Endothelial cell of umbilical vein (primary cell): ENCODE results near the gene GNPAT. TPM values are rescaled to one million over a fixed set of nuclear protein-coding genes. Genes with fewer than 3 reads are reported as not detected.

Experiments
- BruUV-seq: library from RNA; stranded (reverse); fragments of 400-500 nt; replicated peaks from 2 replicates; lab custom pipeline; 2021; lab: Mats Ljungman, UMichigan
- CTCF ChIA-PET: fragments of 300-600, 350-600 bp; sonication (Branson Sonifier 250); formaldehyde crosslinking; loops from one replicate; lab custom pipeline; 2021; ENCODE audit warnings: antibody characterized with exemption, inconsistent platforms; lab: Charles Lee
- POLR2A ChIA-PET: fragments of 300-600, 350-600 bp; sonication (Branson Sonifier 250); formaldehyde crosslinking; loops from one replicate; lab custom pipeline; 2021; ENCODE audit warnings: antibody characterized with exemption, inconsistent platforms; lab: Charles Lee
- DNase-seq: peaks from one replicate; pipeline ENCODE4 v3.0.0-alpha.2; 2011; ENCODE audit warnings: low read depth, low spot score
- FAIRE-seq: peaks from 2 replicates; lab custom pipeline; 2011; peaks lifted over from hg19 to GRCh38; lab: Jason Lieb, UNC
- H2AFZ ChIP-seq: 2 replicates; pipeline ENCODE4 v1.6.0; 2012; ENCODE audit warnings: low read depth, low read length, control low read depth, inconsistent platforms
- H3K27ac ChIP-seq: 2 replicates; pipeline ENCODE4 v1.5.1; 2011; ENCODE audit warnings: low read depth, mild to moderate bottlenecking, control low read depth, low read length, moderate library complexity; ENCODE audit not compliant: insufficient read depth
- H3K27me3 ChIP-seq, 2 experiments: 2 replicates each; pipeline versions ENCODE4 v1.6.0 to v1.6.1; 2011; ENCODE audit warnings: low read length in 2 of 2, mixed read lengths in 1 of 2; ENCODE audit not compliant: control insufficient read depth in 2 of 2, insufficient read depth in 2 of 2
- H3K36me3 ChIP-seq, 2 experiments: 2 replicates in 1 of 2; 3 replicates in 1 of 2; pipeline ENCODE4 v1.5.1; 2011; ENCODE audit warnings: low read length in 2 of 2, mild to moderate bottlenecking in 1 of 2, moderate library complexity in 1 of 2; ENCODE audit not compliant: control insufficient read depth in 2 of 2, insufficient read depth in 2 of 2; ENCODE audit errors: extremely low read depth in 1 of 2
- H3K4me1 ChIP-seq: 3 replicates; pipeline ENCODE4 v1.5.1; 2011; ENCODE audit warnings: mild to moderate bottlenecking, low read length; ENCODE audit not compliant: control insufficient read depth, insufficient read depth; ENCODE audit errors: extremely low read depth
- H3K4me2 ChIP-seq: 2 replicates; pipeline ENCODE4 v1.6.1; 2011; ENCODE audit warnings: low read length, control low read depth, mixed read lengths; ENCODE audit not compliant: insufficient read depth
- H3K4me3 ChIP-seq, 3 experiments: fragments of 200-600 bp in 1 of 3; sonication (generic), shearing (Covaris generic) in 1 of 3; replicated peaks in 1 of 3; 2 replicates each; pipeline ENCODE4 v1.5.1; 2011 to 2016; ENCODE audit warnings: control low read depth in 3 of 3, low read length in 3 of 3, mild to moderate bottlenecking in 2 of 3, inconsistent platforms in 1 of 3, low read depth in 1 of 3, moderate library complexity in 1 of 3; ENCODE audit not compliant: insufficient read depth in 1 of 3
- H3K79me2 ChIP-seq: 2 replicates; pipeline ENCODE4 v1.6.0; 2012; ENCODE audit warnings: low read length, inconsistent platforms; ENCODE audit not compliant: control insufficient read depth, insufficient read depth
- H3K9ac ChIP-seq: replicated peaks from 2 replicates; pipeline ENCODE3; 2011; ENCODE audit warnings: low read length, control low read depth; ENCODE audit not compliant: insufficient read depth; ENCODE audit errors: extremely low read depth
- H3K9me1 ChIP-seq: replicated peaks from 3 replicates; pipeline ENCODE4 v1.6.0; 2011; ENCODE audit warnings: mild to moderate bottlenecking, low read length; ENCODE audit not compliant: control insufficient read depth, insufficient read depth; ENCODE audit errors: extremely low read depth
- H3K9me3 ChIP-seq: replicated peaks from 2 replicates; pipeline ENCODE4 v1.5.1; 2012; ENCODE audit warnings: low read length, inconsistent platforms; ENCODE audit not compliant: control insufficient read depth, insufficient read depth
- H4K20me1 ChIP-seq: replicated peaks from 2 replicates; pipeline ENCODE3; 2011; ENCODE audit warnings: mild to moderate bottlenecking, low read length; ENCODE audit not compliant: control insufficient read depth, insufficient read depth; ENCODE audit errors: extremely low read depth
- CTCF ChIP-seq, 2 donors: IDR thresholded peaks; 1 replicate in 1 of 2; 2 replicates in 1 of 2; pipeline ENCODE4 v1.5.1; 2011; ENCODE audit warnings: low read length in 2 of 2, mild to moderate bottlenecking in 2 of 2, moderate library complexity in 2 of 2, control low read depth in 1 of 2, inconsistent platforms in 1 of 2, low read depth in 1 of 2; ENCODE audit not compliant: insufficient read depth in 1 of 2; ENCODE audit errors: extremely low read depth in 1 of 2
- EZH2 ChIP-seq: IDR thresholded peaks from 2 replicates; pipeline ENCODE4 v1.6.1; 2012; ENCODE audit warnings: borderline replicate concordance, low read depth, mild to moderate bottlenecking, moderate library complexity, low read length, inconsistent platforms; ENCODE audit not compliant: severe bottlenecking
- FOS ChIP-seq: IDR thresholded peaks from 2 replicates; pipeline ENCODE4 v1.6.1; 2011; ENCODE audit warnings: mild to moderate bottlenecking, low read length, moderate library complexity, borderline replicate concordance; ENCODE audit not compliant: insufficient read depth
- GATA2 ChIP-seq: IDR thresholded peaks from 2 replicates; pipeline ENCODE4 v1.7.0; 2011; ENCODE audit warnings: low read depth, mild to moderate bottlenecking, moderate library complexity, mixed read lengths, low read length; ENCODE audit not compliant: insufficient read length, insufficient read depth
- JUN ChIP-seq: IDR thresholded peaks from 2 replicates; pipeline ENCODE4 v1.6.1; 2011; ENCODE audit warnings: borderline replicate concordance, low read depth; ENCODE audit not compliant: insufficient read length, insufficient read depth
- MAX ChIP-seq: IDR thresholded peaks from 2 replicates; pipeline ENCODE4 v1.6.1; 2011; ENCODE audit not compliant: insufficient read depth, insufficient read length
- MYC ChIP-seq: IDR thresholded peaks from one replicate; pipeline ENCODE4 v1.6.1; 2011; ENCODE audit warnings: mild to moderate bottlenecking, low read depth, low read length
- POLR2A ChIP-seq: IDR thresholded peaks from 2 replicates; pipeline ENCODE4 v1.6.1; 2012; ENCODE audit warnings: low read depth, mild to moderate bottlenecking, control low read depth, low read length
- POLR2AphosphoS5 ChIP-seq: IDR thresholded peaks from 2 replicates; pipeline ENCODE4 v1.6.1; 2012; ENCODE audit warnings: low read depth, mild to moderate bottlenecking, control low read depth, low read length, moderate library complexity; ENCODE audit not compliant: insufficient read depth
- dilution Hi-C: fragments of 300-500 bp; cut with MboI; formaldehyde crosslinking; loops from one replicate; pipeline ENCODE4 v1.15.0; 2019; ENCODE audit warnings: low sequenced_read_pairs; ENCODE audit not compliant: extremely low pct_ligation_motif_present
- intact Hi-C: fragments of 100-400 bp; cut with micrococcal nuclease; formaldehyde crosslinking; loops from one replicate; pipeline ENCODE4 v1.10.0; 2022
- polyA plus RNA-seq, 4 experiments: library from polyadenylated mRNA; depleted of rRNA in 3 of 4; stranded (reverse) in 3 of 4; unstranded in 1 of 4; fragments of >200 nt; gene quantifications; 2 replicates each; pipeline versions ENCODE4 v1.2.1 to v1.2.3, GENCODE V29; 2011 to 2012; ENCODE audit warnings: missing spikeins in 1 of 4
- total RNA-seq: library from RNA; stranded (reverse); gene quantifications from 2 replicates; pipeline ENCODE4 v1.2.3, GENCODE V29; 2021

The GNPAT gene
- total and polyA plus RNA-seq, 2 donors (not counting 3 experiments of a cell fraction or from before 2014, with no cell fraction given): 18.9 to 51.4 TPM

GRCh38 chr1:231213831-231214573 is 27.0 kb upstream of the GNPAT start:
- TF ChIP-seq POLR2A (no peak), POLR2AphosphoS5 (no peak), FOS (no peak), EZH2 (no peak), GATA2 (no peak), MYC (no peak), MAX (no peak), CTCF (IDR thresholded peaks at IDR 0.05; ENCODE audit: extremely low read depth in 1 of 2, insufficient read depth in 1 of 2, low read depth in 1 of 2, low read length in 2 of 2) (no peak), JUN (no peak)
- no peak overlapping the region for H3K4me2 ChIP-seq
- POLR2A ChIA-PET: no interaction called here

More at GRCh38 chr1:231213831-231214573, 27.0 kb upstream of the GNPAT start:
- no peak overlapping the region for H3K27ac ChIP-seq
- intact Hi-C loops (no loop called here), dilution Hi-C loops (no loop called here)
- no peaks in the 10 kb centered on the region for H4K20me1 ChIP-seq
- H3K79me2 ChIP-seq: no peaks in the 10 kb centered on the region
- H3K36me3 ChIP-seq: no peaks in the 10 kb centered on the region
- peaks cover 6 to 7% of the 10 kb centered on the region in 2 experiments for H3K27me3 ChIP-seq
- no peak for DNase-seq
- no peaks in the 10 kb centered on the region for H3K9me1 ChIP-seq
- H3K9ac ChIP-seq: no peak overlapping the region
- no peak overlapping the region for H2AFZ ChIP-seq
- H3K4me3 ChIP-seq: no peak overlapping the region
- H3K4me1 ChIP-seq: peaks cover 2% of the 10 kb centered on the region
- CTCF ChIA-PET: interaction anchor here (0.6 to 2.0 kb wide), 4 partner anchors 8 to 398 kb away, joined by 3 to 4 read pairs (median 3); no protein-coding TSS in a partner anchor
- BruUV-seq: no TSS peak
- no peak for FAIRE-seq
- no peaks in the 10 kb centered on the region for H3K9me3 ChIP-seq
